ENCODE measurements around the gene ZNF630. TPM values are rescaled to one million over a fixed set of nuclear protein-coding genes. Genes with fewer than 3 reads are reported as not detected.

ZNF630 gene
- 3.4 TPM for total RNA-seq

DNA sequence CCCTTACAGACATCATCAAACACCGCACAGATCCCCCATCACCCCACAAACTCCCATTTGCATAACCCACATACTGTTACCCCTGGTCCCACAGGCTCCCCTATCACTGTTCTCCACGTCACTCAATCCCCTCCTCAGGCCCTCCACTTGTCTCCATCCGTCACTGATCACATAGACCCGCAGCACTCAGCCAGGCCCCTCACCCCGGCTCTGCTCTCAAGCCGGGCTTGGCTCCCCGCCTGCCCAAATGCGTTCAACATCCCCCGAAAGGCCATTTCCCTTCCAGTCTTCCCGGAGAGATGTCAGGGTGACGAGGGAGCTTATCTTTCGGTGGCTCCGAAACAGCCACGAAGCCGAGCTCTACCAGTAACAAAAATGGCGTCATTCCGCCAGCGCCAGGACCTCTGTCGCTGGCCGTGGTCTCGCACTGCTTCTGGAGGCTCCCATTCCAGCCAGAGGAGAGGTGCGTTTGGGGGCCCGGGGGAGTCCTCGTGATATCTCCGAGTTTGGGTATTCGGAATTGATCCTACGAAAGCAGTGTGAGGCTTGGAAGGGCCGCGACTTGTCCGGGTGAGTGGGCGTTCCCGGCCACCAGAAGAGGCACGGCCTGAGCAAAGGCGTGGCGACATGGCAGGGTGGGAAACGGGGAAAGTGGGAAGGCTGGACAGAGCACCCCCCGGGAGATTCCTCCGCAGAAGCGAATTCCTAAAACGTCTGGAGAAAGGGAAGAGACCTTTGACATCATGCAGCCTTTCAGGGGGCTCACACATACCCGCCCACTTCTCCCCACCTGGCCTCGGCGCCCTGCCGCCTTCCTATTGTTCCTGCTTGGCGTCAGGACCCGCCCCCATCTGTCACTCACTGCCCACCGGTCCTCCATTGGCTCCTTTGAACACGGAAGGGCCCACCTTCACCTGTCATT is at the start of gene ZNF630:
ZNF630 (minus strand) TSS at position 577 of the 922 bp plus-strand sequence. CDS start 4,754 bp downstream, outside the sequence.

Other genes starting within 250 kb of the ZNF630 start
- 8.6 TPM for gene ZNF81, start 234.7 kb downstream of the ZNF630 start, total RNA-seq
- 6.5 TPM for gene ZNF182, start 67.7 kb downstream of the ZNF630 start, total RNA-seq
- not detected for gene SPACA5, start 64.7 kb downstream of the ZNF630 start, total RNA-seq
- not detected for gene SPACA5B, start 59.0 kb upstream of the ZNF630 start, total RNA-seq
- not detected for gene SSX5, start 125.2 kb upstream of the ZNF630 start, total RNA-seq
- not detected for gene SSX1, start 183.8 kb upstream of the ZNF630 start, total RNA-seq

Data from metanephros (tissue), 1 donor.